ENCODE results near the gene INSL3. TPM values are rescaled to one million over a fixed set of nuclear protein-coding genes. Genes with fewer than 3 reads are reported as not detected.

The INSL3 gene
- total and polyA plus RNA-seq, 2 donors (not counting 3 experiments of a cell fraction or from before 2014, with no cell fraction given): not detected

GRCh38 chr19:17835182-17836006, 14.1 kb upstream of the INSL3 start:
- Histone ChIP-seq H3K27ac (ENCODE audit: insufficient read depth, low read depth, low read length) (no peak overlapping the region), H3K9me1 (replicated peaks; ENCODE audit: control insufficient read depth, extremely low read depth, insufficient read depth, low read length) (no peaks in the 10 kb centered on the region), H3K9ac (replicated peaks; ENCODE audit: extremely low read depth, insufficient read depth, low read length) (no peak overlapping the region), H3K9me3 (replicated peaks; ENCODE audit: control insufficient read depth, insufficient read depth, low read length) (no peaks in the 10 kb centered on the region), H3K4me1 (ENCODE audit: control insufficient read depth, extremely low read depth, insufficient read depth, low read length) (peaks cover 5% of the 10 kb centered on the region), H4K20me1 (replicated peaks; ENCODE audit: control insufficient read depth, extremely low read depth, insufficient read depth, low read length) (no peaks in the 10 kb centered on the region), H3K79me2 (ENCODE audit: control insufficient read depth, insufficient read depth, low read length) (no peaks in the 10 kb centered on the region), H2AFZ (ENCODE audit: low read depth, low read length) (no peak overlapping the region), H3K27me3 (ENCODE audit: control insufficient read depth in 2 of 2, insufficient read depth in 2 of 2, low read length in 2 of 2) (no peaks in the 10 kb centered on the region), H3K36me3 (ENCODE audit: control insufficient read depth in 2 of 2, extremely low read depth in 1 of 2, insufficient read depth in 2 of 2, low read length in 2 of 2) (no peaks in the 10 kb centered on the region), H3K4me3 (replicated peaks in 1 of 3; ENCODE audit: insufficient read depth in 1 of 3, low read depth in 1 of 3, low read length in 3 of 3) (no peak overlapping the region), H3K4me2 (ENCODE audit: insufficient read depth, low read length) (no peak overlapping the region)
- no peak for TF ChIP-seq POLR2A (IDR thresholded peaks at IDR 0.05; ENCODE audit: low read depth, low read length)
- TF ChIP-seq FOS (IDR thresholded peaks at IDR 0.05; ENCODE audit: borderline replicate concordance, insufficient read depth, low read length): no peak
- no peak for TF ChIP-seq MAX (IDR thresholded peaks at IDR 0.05; ENCODE audit: insufficient read depth, insufficient read length)
- TF ChIP-seq EZH2 (IDR thresholded peaks at IDR 0.05; ENCODE audit: borderline replicate concordance, low read depth, low read length, severe bottlenecking): no peak
- no peak for TF ChIP-seq GATA2 (IDR thresholded peaks at IDR 0.05; ENCODE audit: insufficient read depth, insufficient read length, low read depth, low read length)
- TF ChIP-seq CTCF (IDR thresholded peaks at IDR 0.05; ENCODE audit: extremely low read depth in 1 of 2, insufficient read depth in 1 of 2, low read depth in 1 of 2, low read length in 2 of 2): no peak
- no peak for TF ChIP-seq POLR2AphosphoS5 (IDR thresholded peaks at IDR 0.05; ENCODE audit: insufficient read depth, low read depth, low read length)
- no peak for TF ChIP-seq JUN (IDR thresholded peaks at IDR 0.05; ENCODE audit: borderline replicate concordance, insufficient read depth, insufficient read length, low read depth)
- no peak for TF ChIP-seq MYC (IDR thresholded peaks at IDR 0.05; ENCODE audit: low read depth, low read length)
- no peak for DNase-seq (ENCODE audit: low read depth, low spot score)
- no peak for FAIRE-seq
- CTCF ChIA-PET: no interaction called here
- no TSS peak for BruUV-seq (replicated peaks)
- intact Hi-C loops (cut with micrococcal nuclease): no loop called here
- dilution Hi-C loops (cut with MboI; ENCODE audit: extremely low pct_ligation_motif_present, low sequenced_read_pairs): no loop called here
- POLR2A ChIA-PET: no interaction called here
